ENCODE results near the gene ZCWPW1. TPM values are rescaled to one million over a fixed set of nuclear protein-coding genes. Genes with fewer than 3 reads are reported as not detected.

Gene ZCWPW1
- total and polyA plus RNA-seq, 7 donors: 1.2 to 9.4 (median 5.4) TPM

DNA sequence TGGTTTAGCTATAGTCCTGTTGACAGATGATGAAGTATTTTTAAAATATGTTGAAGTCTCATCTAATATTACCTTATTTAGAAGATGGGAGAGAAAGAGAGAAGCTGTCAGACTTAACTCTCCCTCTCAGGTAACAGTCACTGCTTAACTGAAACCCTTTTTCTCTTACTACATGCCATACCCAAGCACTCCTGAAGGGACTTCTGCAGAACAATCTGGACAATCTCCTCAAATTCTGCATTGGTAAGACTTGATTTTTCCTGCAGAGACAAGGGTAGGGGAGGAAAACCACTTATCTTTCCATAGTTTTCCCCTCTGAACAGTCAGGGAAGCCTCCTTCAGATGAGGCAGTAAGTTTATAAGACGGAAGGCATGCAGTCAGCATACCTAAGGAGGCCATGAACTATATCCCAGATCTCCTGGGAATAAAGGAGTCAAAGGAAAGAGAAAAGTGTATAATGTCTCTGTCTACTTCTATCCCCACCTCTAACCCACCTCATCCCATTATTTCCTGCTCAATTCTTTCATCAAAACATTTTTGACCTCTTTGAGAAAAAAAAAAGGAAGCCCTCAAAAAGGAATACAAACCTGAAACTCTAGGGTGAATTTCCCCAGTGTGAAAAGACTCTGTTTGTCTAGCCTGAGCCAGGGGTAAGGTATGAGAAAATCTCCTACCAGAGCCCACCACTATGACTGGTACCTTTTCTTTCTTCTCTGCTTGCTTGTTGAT is 9.4 kb downstream of the ZCWPW1 start:
- WGBS, 2 donors: 91 to 94% methylated on average over 1 of the region's 1 CpG
- Histone ChIP-seq H3K4me1 (no peaks in the 10 kb centered on the region), H3K9me3 (no peaks in the 10 kb centered on the region), H3K36me3 (peaks cover 0 to 12% (median 0%) of the 10 kb centered on the region in 4 donors), H3K27me3 (no peaks in the 10 kb centered on the region), H3K27ac (no peak overlapping the region), H3K4me3 (no peak overlapping the region)
- intact Hi-C loops (cut with DNase I): no loop called here
- no peak for DNase-seq
- TF ChIP-seq, protein P1, sequence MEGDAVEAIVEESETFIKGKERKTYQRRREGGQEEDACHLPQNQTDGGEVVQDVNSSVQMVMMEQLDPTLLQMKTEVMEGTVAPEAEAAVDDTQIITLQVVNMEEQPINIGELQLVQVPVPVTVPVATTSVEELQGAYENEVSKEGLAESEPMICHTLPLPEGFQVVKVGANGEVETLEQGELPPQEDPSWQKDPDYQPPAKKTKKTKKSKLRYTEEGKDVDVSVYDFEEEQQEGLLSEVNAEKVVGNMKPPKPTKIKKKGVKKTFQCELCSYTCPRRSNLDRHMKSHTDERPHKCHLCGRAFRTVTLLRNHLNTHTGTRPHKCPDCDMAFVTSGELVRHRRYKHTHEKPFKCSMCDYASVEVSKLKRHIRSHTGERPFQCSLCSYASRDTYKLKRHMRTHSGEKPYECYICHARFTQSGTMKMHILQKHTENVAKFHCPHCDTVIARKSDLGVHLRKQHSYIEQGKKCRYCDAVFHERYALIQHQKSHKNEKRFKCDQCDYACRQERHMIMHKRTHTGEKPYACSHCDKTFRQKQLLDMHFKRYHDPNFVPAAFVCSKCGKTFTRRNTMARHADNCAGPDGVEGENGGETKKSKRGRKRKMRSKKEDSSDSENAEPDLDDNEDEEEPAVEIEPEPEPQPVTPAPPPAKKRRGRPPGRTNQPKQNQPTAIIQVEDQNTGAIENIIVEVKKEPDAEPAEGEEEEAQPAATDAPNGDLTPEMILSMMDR (IDR thresholded peaks at IDR 0.05): no peak
- TF ChIP-seq POLR2A (IDR thresholded peaks at IDR 0.05) (no peak), POLR2AphosphoS5 (IDR thresholded peaks at IDR 0.05) (no peak), EP300 (IDR thresholded peaks at IDR 0.05) (no peak)

DNA sequence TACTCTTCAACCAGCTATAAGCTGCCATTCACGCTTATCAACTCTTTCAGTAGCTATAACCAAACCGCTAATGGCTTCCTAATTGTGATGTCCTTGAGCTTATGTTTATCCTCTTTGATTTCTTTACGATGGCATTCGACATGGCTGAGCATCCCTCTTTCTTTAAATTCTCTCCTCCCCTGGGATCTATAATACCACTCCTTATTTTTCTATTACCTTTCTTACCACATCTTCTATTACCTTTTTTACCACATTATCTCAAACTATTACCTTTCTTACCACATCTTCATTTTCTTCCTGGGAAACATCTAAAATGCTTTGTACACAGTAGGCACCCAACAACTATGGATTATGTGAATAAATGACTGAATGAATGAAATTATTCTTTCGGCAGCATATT is 13.1 kb downstream of the ZCWPW1 start:
- H3K27ac ChIP-seq: no peak overlapping the region
- no peaks in the 10 kb centered on the region for H3K36me3 ChIP-seq
- H3K27me3 ChIP-seq: no peaks in the 10 kb centered on the region
- no peaks in the 10 kb centered on the region for H3K9me3 ChIP-seq
- no peak overlapping the region for H3K4me3 ChIP-seq
- DNase-seq: no peak
- no peak for TF ChIP-seq POLR2A (IDR thresholded peaks at IDR 0.05)
- TF ChIP-seq EP300 (IDR thresholded peaks at IDR 0.05): no peak
- TF ChIP-seq, protein P1 (IDR thresholded peaks at IDR 0.05): no peak
- no peak for TF ChIP-seq POLR2AphosphoS5 (IDR thresholded peaks at IDR 0.05)
- intact Hi-C loops (cut with DNase I): no loop called here
- H3K4me1 ChIP-seq: no peaks in the 10 kb centered on the region
- WGBS, 2 donors: 82 to 90% methylated on average over 5 of the region's 5 CpGs

DNA sequence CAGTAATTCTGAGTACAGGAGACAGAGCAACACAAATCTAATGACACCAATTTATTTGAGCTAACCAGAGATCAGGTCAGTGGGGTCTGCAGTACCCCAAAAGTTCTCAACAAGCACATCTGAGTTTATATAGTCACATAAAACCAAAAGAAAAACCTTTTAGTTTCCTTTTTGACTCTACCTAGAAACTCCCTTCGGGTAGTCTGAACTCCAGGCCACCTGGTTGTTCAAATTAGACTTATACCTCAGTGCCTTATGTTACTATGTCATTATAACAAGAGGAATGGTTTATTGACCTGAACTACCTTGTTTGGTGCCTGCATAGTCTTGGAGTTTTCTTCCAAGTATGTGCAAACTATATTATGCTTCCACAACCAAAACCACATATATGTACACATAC is 14.6 kb downstream of the ZCWPW1 start:
- 75 to 82% methylated on average over 1 of the region's 1 CpG for WGBS, 2 donors
- Histone ChIP-seq H3K4me3 (no peak overlapping the region), H3K36me3 (no peaks in the 10 kb centered on the region), H3K4me1 (no peaks in the 10 kb centered on the region), H3K27ac (no peak overlapping the region), H3K27me3 (no peaks in the 10 kb centered on the region), H3K9me3 (no peaks in the 10 kb centered on the region)
- TF ChIP-seq POLR2AphosphoS5 (IDR thresholded peaks at IDR 0.05) (no peak), POLR2A (IDR thresholded peaks at IDR 0.05) (no peak), EP300 (IDR thresholded peaks at IDR 0.05) (no peak)
- TF ChIP-seq, protein P1 (IDR thresholded peaks at IDR 0.05): no peak
- no peak for DNase-seq
- intact Hi-C loops (cut with DNase I): no loop called here

DNA sequence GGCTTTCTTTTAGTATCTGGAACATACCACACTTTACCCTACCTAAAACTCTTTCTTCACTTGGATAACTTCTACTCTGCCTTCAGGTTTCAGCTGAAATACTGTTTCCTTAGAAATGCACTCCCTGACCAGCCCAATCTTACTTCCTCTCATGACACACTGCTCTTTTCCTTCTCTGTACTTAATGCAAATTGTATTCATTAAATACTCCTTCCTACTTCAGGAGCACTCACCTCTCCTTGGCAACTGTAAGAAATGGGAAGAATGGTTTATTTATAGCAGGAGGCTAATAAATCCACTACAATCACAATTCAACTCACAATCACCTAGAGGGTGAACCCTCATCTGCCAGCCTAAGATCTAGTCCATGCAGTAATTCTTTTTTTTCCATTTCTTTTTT is 15.2 kb downstream of the ZCWPW1 start:
- Histone ChIP-seq H3K36me3 (no peaks in the 10 kb centered on the region), H3K4me1 (no peaks in the 10 kb centered on the region), H3K4me3 (no peak overlapping the region), H3K27ac (no peak overlapping the region), H3K9me3 (no peaks in the 10 kb centered on the region), H3K27me3 (no peaks in the 10 kb centered on the region)
- intact Hi-C loops (cut with DNase I): no loop called here
- TF ChIP-seq EP300 (IDR thresholded peaks at IDR 0.05): no peak
- TF ChIP-seq POLR2A (IDR thresholded peaks at IDR 0.05): no peak
- TF ChIP-seq, protein P1 (IDR thresholded peaks at IDR 0.05): no peak
- TF ChIP-seq POLR2AphosphoS5 (IDR thresholded peaks at IDR 0.05): no peak
- DNase-seq: no peak

DNA sequence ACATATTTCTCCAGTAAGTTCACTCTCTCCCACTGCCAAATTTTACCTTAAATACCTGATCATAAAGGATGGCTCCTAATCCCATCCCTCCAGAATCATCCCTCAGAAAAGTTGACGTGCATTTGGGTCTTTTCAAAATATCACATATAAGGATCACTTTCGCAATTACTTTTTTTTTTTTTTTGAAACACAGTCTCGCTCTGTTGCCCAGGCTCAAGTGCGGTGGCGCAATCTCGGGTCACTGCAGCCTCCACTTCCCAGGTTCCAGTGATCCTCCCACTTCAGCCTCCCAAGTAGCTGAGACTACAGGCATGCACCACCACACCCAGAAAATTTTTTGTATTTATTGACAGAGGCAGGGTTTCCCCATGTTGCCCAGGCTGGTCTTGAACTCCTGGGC is 17.4 kb downstream of the ZCWPW1 start:
- no peak for DNase-seq
- no peak for TF ChIP-seq EP300 (IDR thresholded peaks at IDR 0.05)
- TF ChIP-seq POLR2A (IDR thresholded peaks at IDR 0.05): no peak
- TF ChIP-seq, protein P1 (IDR thresholded peaks at IDR 0.05): no peak
- no peak for TF ChIP-seq POLR2AphosphoS5 (IDR thresholded peaks at IDR 0.05)
- Histone ChIP-seq H3K27me3 (no peaks in the 10 kb centered on the region), H3K4me1 (no peaks in the 10 kb centered on the region), H3K36me3 (no peaks in the 10 kb centered on the region), H3K27ac (no peak overlapping the region), H3K9me3 (no peaks in the 10 kb centered on the region), H3K4me3 (no peak overlapping the region)
- intact Hi-C loops (cut with DNase I): no loop called here
- whole genome bisulfite sequencing, 2 donors: 92 to 95% methylated on average over 6 of the region's 6 CpGs
